GM18505 (cell line): ENCODE data around the gene ITGAD.
"Not testable (repeated sequence)": the region's sequence is repeated elsewhere in the genome, so short reads cannot be mapped to it uniquely, and the experiment has no call there.

Source experiments
- ATAC-seq: cut with Tn5 transposase; IDR thresholded peaks from one replicate; pipeline ENCODE4 v1.9.1; 2021; ENCODE audit not compliant: unreplicated experiment
- POLR2A ChIP-seq: IDR thresholded peaks from 4 replicates; pipeline ENCODE4 v1.6.1; 2011; ENCODE audit warnings: borderline replicate concordance; ENCODE audit not compliant: insufficient read depth, insufficient read length; ENCODE audit errors: extremely low read depth

Gene ITGAD

GRCh38 chr16:31436221-31437045 lies 43.3 kb downstream of the ITGAD start:
- ATAC-seq = no peak
- no peak for TF ChIP-seq POLR2A

- TF ChIP-seq POLR2A = no peak
- ATAC-seq = no peak
These were observed 45.3 kb downstream of the ITGAD start for GRCh38 chr16:31438414-31438813.

GRCh38 chr16:31439023-31439422 lies 45.9 kb downstream of the ITGAD start:
- ATAC-seq = not testable (repeated sequence)

GRCh38 chr16:31439519-31439918 lies 46.4 kb downstream of the ITGAD start:
- ATAC-seq = no peak
- no peak for TF ChIP-seq POLR2A

- no peak for TF ChIP-seq POLR2A
- ATAC-seq = no peak
These were observed 47.5 kb downstream of the ITGAD start for GRCh38 chr16:31440516-31441184.

- no peak for TF ChIP-seq POLR2A
- no peak for ATAC-seq
These were observed 48.8 kb downstream of the ITGAD start for GRCh38 chr16:31441956-31442355.

- not testable (repeated sequence) for ATAC-seq
These were observed 52.8 kb downstream of the ITGAD start for GRCh38 chr16:31445931-31446330.

- TF ChIP-seq POLR2A = no peak
- no peak for ATAC-seq
These were observed 58.1 kb downstream of the ITGAD start for GRCh38 chr16:31451201-31451600.

GRCh38 chr16:31451681-31452351 lies 58.7 kb downstream of the ITGAD start:
- TF ChIP-seq POLR2A = no peak
- no peak for ATAC-seq

GRCh38 chr16:31452631-31453106 lies 59.5 kb downstream of the ITGAD start:
- no peak for TF ChIP-seq POLR2A
- ATAC-seq = no peak

- no peak for ATAC-seq
- TF ChIP-seq POLR2A = no peak
These were observed 60.4 kb downstream of the ITGAD start for GRCh38 chr16:31453255-31454204.

GRCh38 chr16:31455601-31456314 lies 62.6 kb downstream of the ITGAD start:
- no peak for TF ChIP-seq POLR2A
- no peak for ATAC-seq

GRCh38 chr16:31456988-31457360 lies 63.8 kb downstream of the ITGAD start:
- no peak for TF ChIP-seq POLR2A
- ATAC-seq = no peak
